Measurements from ENCODE around the gene CPSF4. TPM values are rescaled to one million over a fixed set of nuclear protein-coding genes. Genes with fewer than 3 reads are reported as not detected.

The CPSF4 gene
- total RNA-seq, 1 donor from 2014 or later: 72.1 TPM

GRCh38 chr7:99459087-99459486, 20.3 kb downstream of the CPSF4 start:
- DNase-seq (ENCODE audit: low spot score): peak; percentile 32
- H3K4me1 ChIP-seq: no peaks in the 10 kb centered on the region
- H4K20me1 ChIP-seq (ENCODE audit: low read depth): peaks cover 4% of the 10 kb centered on the region
- H3K4me3 ChIP-seq: no peak overlapping the region
- H3K9ac ChIP-seq: no peak overlapping the region
- peaks cover 44% of the 10 kb centered on the region for H3F3A ChIP-seq (ENCODE audit: low read depth)
- no peaks in the 10 kb centered on the region for H3K9me3 Mint-ChIP-seq
- TF ChIP-seq, protein P1, sequence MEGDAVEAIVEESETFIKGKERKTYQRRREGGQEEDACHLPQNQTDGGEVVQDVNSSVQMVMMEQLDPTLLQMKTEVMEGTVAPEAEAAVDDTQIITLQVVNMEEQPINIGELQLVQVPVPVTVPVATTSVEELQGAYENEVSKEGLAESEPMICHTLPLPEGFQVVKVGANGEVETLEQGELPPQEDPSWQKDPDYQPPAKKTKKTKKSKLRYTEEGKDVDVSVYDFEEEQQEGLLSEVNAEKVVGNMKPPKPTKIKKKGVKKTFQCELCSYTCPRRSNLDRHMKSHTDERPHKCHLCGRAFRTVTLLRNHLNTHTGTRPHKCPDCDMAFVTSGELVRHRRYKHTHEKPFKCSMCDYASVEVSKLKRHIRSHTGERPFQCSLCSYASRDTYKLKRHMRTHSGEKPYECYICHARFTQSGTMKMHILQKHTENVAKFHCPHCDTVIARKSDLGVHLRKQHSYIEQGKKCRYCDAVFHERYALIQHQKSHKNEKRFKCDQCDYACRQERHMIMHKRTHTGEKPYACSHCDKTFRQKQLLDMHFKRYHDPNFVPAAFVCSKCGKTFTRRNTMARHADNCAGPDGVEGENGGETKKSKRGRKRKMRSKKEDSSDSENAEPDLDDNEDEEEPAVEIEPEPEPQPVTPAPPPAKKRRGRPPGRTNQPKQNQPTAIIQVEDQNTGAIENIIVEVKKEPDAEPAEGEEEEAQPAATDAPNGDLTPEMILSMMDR (IDR thresholded peaks at IDR 0.05): peak; percentile 31
- no peak for TF ChIP-seq EZH2phosphoT487 (IDR thresholded peaks at IDR 0.05)
- H3K4me2 ChIP-seq: no peak overlapping the region
- no peak overlapping the region for H3K4me3 Mint-ChIP-seq
- H3K4me1 Mint-ChIP-seq: peaks cover 8% of the 10 kb centered on the region
- H3K27ac ChIP-seq: no peak overlapping the region
- no peaks in the 10 kb centered on the region for H3K27me3 ChIP-seq
- H3K36me3 Mint-ChIP-seq: peaks cover 37% of the 10 kb centered on the region
- H2AFZ ChIP-seq (replicated peaks): no peak overlapping the region
- H3K36me3 ChIP-seq: no peaks in the 10 kb centered on the region
- no peak overlapping the region for H3K27ac Mint-ChIP-seq
- H3K79me2 ChIP-seq (ENCODE audit: low read depth): peaks cover 65% of the 10 kb centered on the region
- H3K27me3 Mint-ChIP-seq (ENCODE audit: insufficient read depth, low read depth): no peaks in the 10 kb centered on the region
- no peaks in the 10 kb centered on the region for H3K9me3 ChIP-seq (ENCODE audit: low read depth)

DNA sequence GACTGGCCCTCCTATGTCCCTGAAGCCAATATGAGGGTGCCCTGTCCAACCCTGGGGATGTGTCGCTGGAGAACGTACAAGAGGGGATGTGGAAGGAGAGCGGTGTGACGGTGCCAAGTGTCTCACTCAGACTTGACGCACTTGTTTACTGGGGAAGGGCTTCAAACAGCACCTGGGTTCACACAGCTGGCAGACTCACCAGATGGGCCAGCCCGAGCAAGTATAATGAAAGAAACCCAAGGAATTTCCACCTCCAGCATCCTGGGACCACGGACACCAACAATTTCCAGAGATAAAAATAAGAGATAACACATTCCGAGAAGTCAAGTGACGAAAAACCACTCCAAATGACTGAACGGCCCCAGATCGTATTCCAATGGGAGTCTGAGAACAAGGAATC, 21.9 kb downstream of the CPSF4 start:
- H3K27ac Mint-ChIP-seq: no peak overlapping the region
- no peak overlapping the region for H3K27ac ChIP-seq
- H4K20me1 ChIP-seq (ENCODE audit: low read depth): peaks cover 4% of the 10 kb centered on the region

DNA sequence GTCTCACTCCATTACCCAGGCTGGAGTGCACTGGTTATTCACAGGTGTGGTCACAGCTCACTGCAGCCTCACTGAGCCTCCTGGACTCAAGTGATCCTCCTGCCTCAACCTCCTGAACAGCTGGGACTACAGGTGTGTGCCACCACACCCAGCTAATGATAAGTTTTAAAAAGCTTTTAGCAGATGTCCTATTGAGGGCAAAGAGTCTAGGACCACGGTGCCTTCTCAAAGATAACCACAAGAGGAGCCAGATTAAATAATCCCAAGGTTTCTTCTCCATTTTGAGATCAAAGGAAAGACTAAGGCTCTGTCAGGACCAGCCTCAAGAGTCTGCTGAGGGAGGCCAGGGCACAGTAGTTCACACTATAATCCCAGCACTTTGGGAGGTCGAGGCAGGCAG, 22.5 kb downstream of the CPSF4 start:
- Mint-ChIP-seq H3K4me1 (peaks cover 18% of the 10 kb centered on the region), H3K27ac (no peak overlapping the region), H3K9me3 (no peaks in the 10 kb centered on the region), H3K4me3 (no peak overlapping the region), H3K27me3 (ENCODE audit: insufficient read depth, low read depth) (peaks cover 3% of the 10 kb centered on the region), H3K36me3 (peaks cover 35% of the 10 kb centered on the region)
- Histone ChIP-seq H3K4me2 (no peak overlapping the region), H3K4me1 (peaks cover 6% of the 10 kb centered on the region), H3K36me3 (no peaks in the 10 kb centered on the region), H2AFZ (replicated peaks) (no peak overlapping the region), H3K9ac (no peak overlapping the region), H3K9me3 (ENCODE audit: low read depth) (no peaks in the 10 kb centered on the region), H3K27me3 (no peaks in the 10 kb centered on the region), H3K4me3 (no peak overlapping the region), H3K79me2 (ENCODE audit: low read depth) (peaks cover 85% of the 10 kb centered on the region), H3F3A (ENCODE audit: low read depth) (peaks cover 46% of the 10 kb centered on the region), H4K20me1 (ENCODE audit: low read depth) (peaks cover 4% of the 10 kb centered on the region), H3K27ac (no peak overlapping the region)
- no peak for DNase-seq (ENCODE audit: low spot score)
- TF ChIP-seq EZH2phosphoT487 (IDR thresholded peaks at IDR 0.05) (no peak), EZH2 (IDR thresholded peaks at IDR 0.05) (no peak)
- TF ChIP-seq, protein P1 (IDR thresholded peaks at IDR 0.05): no peak

More for the DNA sequence above, 21.9 kb downstream of the CPSF4 start:
- Histone ChIP-seq H2AFZ (replicated peaks) (no peak overlapping the region), H3K36me3 (no peaks in the 10 kb centered on the region), H3K79me2 (ENCODE audit: low read depth) (peaks cover 81% of the 10 kb centered on the region), H3F3A (ENCODE audit: low read depth) (peaks cover 48% of the 10 kb centered on the region), H3K9ac (no peak overlapping the region), H3K4me3 (no peak overlapping the region), H3K4me2 (no peak overlapping the region), H3K27me3 (no peaks in the 10 kb centered on the region), H3K4me1 (peaks cover 6% of the 10 kb centered on the region), H3K9me3 (ENCODE audit: low read depth) (no peaks in the 10 kb centered on the region)
- Mint-ChIP-seq H3K36me3 (peaks cover 36% of the 10 kb centered on the region), H3K4me1 (peaks cover 14% of the 10 kb centered on the region), H3K27me3 (ENCODE audit: insufficient read depth, low read depth) (peaks cover 3% of the 10 kb centered on the region), H3K9me3 (no peaks in the 10 kb centered on the region), H3K4me3 (no peak overlapping the region)
- TF ChIP-seq, protein P1 (IDR thresholded peaks at IDR 0.05): no peak
- TF ChIP-seq EZH2 (IDR thresholded peaks at IDR 0.05) (no peak), EZH2phosphoT487 (IDR thresholded peaks at IDR 0.05) (no peak)
- no peak for DNase-seq (ENCODE audit: low spot score)
